Adrenal gland (tissue), 12 donors: Measurements from ENCODE around the gene ABCG1. TPM values are rescaled to one million over a fixed set of nuclear protein-coding genes. Genes with fewer than 3 reads are reported as not detected.

Experiments used
- DNase-seq, 7 donors: peaks; one replicate each; pipeline ENCODE4 v3.0.0-alpha.2; 2019 to 2020
- H3K27ac ChIP-seq, 5 donors: fragments of 200-600 bp; sonication (generic) in 4 of 5; 1 replicate in 3 of 5; 2 replicates in 2 of 5; pipeline versions ENCODE4 v1.5.1 to v1.8.0; 2016 to 2020; ENCODE audit warnings: mild to moderate bottlenecking in 1 of 5
- H3K27me3 ChIP-seq: fragments of 200-600 bp; 2 replicates; pipeline ENCODE4 v1.8.0; 2021
- H3K36me3 ChIP-seq, 2 donors: fragments of 200-600 bp; replicated peaks in 1 of 2; 1 replicate in 1 of 2; 2 replicates in 1 of 2; pipeline versions ENCODE4 v1.5.1 to v1.8.0; 2018 to 2022
- H3K4me1 ChIP-seq, 2 donors: fragments of 200-600 bp; replicated peaks in 1 of 2; 1 replicate in 1 of 2; 2 replicates in 1 of 2; pipeline versions ENCODE4 v1.5.1 to v1.8.0; 2018 to 2021
- H3K4me3 ChIP-seq, 4 donors: fragments of 200-600 bp; sonication (generic) in 3 of 4; one replicate each; pipeline ENCODE4 v1.5.1; 2016 to 2018
- H3K9me3 ChIP-seq, 3 donors: fragments of 200-600 bp; sonication (generic) in 1 of 3; replicated peaks in 1 of 3; 1 replicate in 2 of 3; 2 replicates in 1 of 3; pipeline versions ENCODE4 v1.5.1 to v1.8.0; 2016 to 2021
- POLR2A ChIP-seq, 2 donors: fragments of 450-650 bp; IDR thresholded peaks; one replicate each; pipeline ENCODE4 v1.6.1; 2017; ENCODE audit warnings: antibody characterized with exemption in 2 of 2, mild to moderate bottlenecking in 2 of 2, moderate library complexity in 1 of 2
- WGBS, 4 donors: extraction: QIAGEN DNeasy Blood & Tissue Kit in 2 of 4; methylation state at CpG; one replicate each; pipeline versions ENCODE4 v1.1.5 to v1.1.7; 2013 to 2017; 5-methylcytosine and 5-hydroxymethylcytosine counted together
- intact Hi-C, 2 donors: fragments of 100-400 bp; cut with DNase I; formaldehyde crosslinking; loops; one replicate each; pipeline versions ENCODE4 v1.14.1 to v1.15.0; 2022 to 2023
- polyA plus RNA-seq, 3 donors: library from polyadenylated mRNA; stranded (reverse); fragments of 200-250 nt in 2 of 3; fragments of 350-450 nt in 1 of 3; fragmentation: Illumina TruSeq in 1 of 3; extraction: RNeasy Lipid Tissue Mini Kit (QIAGEN cat#74804) in 1 of 3; gene quantifications; one replicate each; pipeline ENCODE4 v1.2.3, GENCODE V29; 2013 to 2014
- total RNA-seq, 9 donors: library from RNA; depleted of rRNA in 4 of 9; stranded (reverse); fragments of >200 nt in 4 of 9; fragments of 120-200 nt in 1 of 9; fragmentation: NEBNext Ultra II Directional in 1 of 9; extraction: Animal tissue kit (Norgen Biotek cat#: 25700) in 1 of 9; gene quantifications; one replicate each; pipeline versions ENCODE4 v1.1.0 to v1.2.4, GENCODE V29; 2013 to 2023
- TF ChIP-seq, protein P1 (sequence below), 6 experiments: fragments of 450-650 bp in 4 of 6; fragments of 200-600 bp in 2 of 6; sonication (generic) in 1 of 6; IDR thresholded peaks; 1 replicate in 5 of 6; 2 replicates in 1 of 6; pipeline versions ENCODE4 v1.5.1 to v1.8.0; 2016 to 2021; ENCODE audit warnings: antibody characterized with exemption in 6 of 6, mild to moderate bottlenecking in 2 of 6, moderate library complexity in 1 of 6
- donor health status: healthy with polysubstance abuse.
- donor health status: Bipolar disorder and iron deficiency.
- donor health status: DM: yes; HTN: yes; CAD: no.
- donor health status: DM: no; HTN: no; CAD: no.
- donor health status: DM: no; HTN: no; CAD: no.
- donor health status: DM: yes; HTN: yes; CAD: no.

The ABCG1 gene
- total and polyA plus RNA-seq, 12 donors = 23.2 to 136 (median 67.9) TPM

GRCh38 chr21:42277593-42277992 is 58.7 kb downstream of the ABCG1 start:
- whole genome bisulfite sequencing, 4 donors = 80 to 86% (median 84%) methylated on average over 4 of the region's 4 CpGs
- H3K9me3 ChIP-seq = no peaks in the 10 kb centered on the region
- H3K36me3 ChIP-seq = peaks cover 0 to 22% of the 10 kb centered on the region in 2 donors
- TF ChIP-seq, protein P1, sequence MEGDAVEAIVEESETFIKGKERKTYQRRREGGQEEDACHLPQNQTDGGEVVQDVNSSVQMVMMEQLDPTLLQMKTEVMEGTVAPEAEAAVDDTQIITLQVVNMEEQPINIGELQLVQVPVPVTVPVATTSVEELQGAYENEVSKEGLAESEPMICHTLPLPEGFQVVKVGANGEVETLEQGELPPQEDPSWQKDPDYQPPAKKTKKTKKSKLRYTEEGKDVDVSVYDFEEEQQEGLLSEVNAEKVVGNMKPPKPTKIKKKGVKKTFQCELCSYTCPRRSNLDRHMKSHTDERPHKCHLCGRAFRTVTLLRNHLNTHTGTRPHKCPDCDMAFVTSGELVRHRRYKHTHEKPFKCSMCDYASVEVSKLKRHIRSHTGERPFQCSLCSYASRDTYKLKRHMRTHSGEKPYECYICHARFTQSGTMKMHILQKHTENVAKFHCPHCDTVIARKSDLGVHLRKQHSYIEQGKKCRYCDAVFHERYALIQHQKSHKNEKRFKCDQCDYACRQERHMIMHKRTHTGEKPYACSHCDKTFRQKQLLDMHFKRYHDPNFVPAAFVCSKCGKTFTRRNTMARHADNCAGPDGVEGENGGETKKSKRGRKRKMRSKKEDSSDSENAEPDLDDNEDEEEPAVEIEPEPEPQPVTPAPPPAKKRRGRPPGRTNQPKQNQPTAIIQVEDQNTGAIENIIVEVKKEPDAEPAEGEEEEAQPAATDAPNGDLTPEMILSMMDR (IDR thresholded peaks at IDR 0.05) = no peak
- no peak for TF ChIP-seq POLR2A (IDR thresholded peaks at IDR 0.05)
- H3K4me1 ChIP-seq = no peaks in the 10 kb centered on the region
- H3K4me3 ChIP-seq = no peak overlapping the region
- intact Hi-C loops = loop anchor here in 1 of 2 donors (10.0 kb wide), 1 partner anchor 63 kb away; the partner anchor contains the start of gene ABCG1
- no peak overlapping the region for H3K27ac ChIP-seq
- H3K27me3 ChIP-seq = no peaks in the 10 kb centered on the region
- DNase-seq = no peak

GRCh38 chr21:42278451-42279149 is 59.7 kb downstream of the ABCG1 start:
- Histone ChIP-seq H3K4me1 (no peaks in the 10 kb centered on the region), H3K4me3 (no peak overlapping the region), H3K9me3 (no peaks in the 10 kb centered on the region), H3K27me3 (no peaks in the 10 kb centered on the region), H3K36me3 (peaks cover 0 to 27% of the 10 kb centered on the region in 2 donors), H3K27ac (no peak overlapping the region)
- TF ChIP-seq POLR2A (IDR thresholded peaks at IDR 0.05) = no peak
- TF ChIP-seq, protein P1 (IDR thresholded peaks at IDR 0.05) = no peak
- no peak for DNase-seq
- 84 to 91% (median 88%) methylated on average over 12 to 19 of the region's 19 CpGs for WGBS, 4 donors
- intact Hi-C loops = loop anchor here in 1 of 2 donors (10.0 kb wide), 1 partner anchor 64 kb away; the partner anchor contains the start of gene ABCG1

GRCh38 chr21:42279341-42279871 is 60.5 kb downstream of the ABCG1 start:
- intact Hi-C loops = loop anchor here in 1 of 2 donors (10.0 kb wide), 1 partner anchor 65 kb away; the partner anchor contains the start of gene ABCG1

DNA sequence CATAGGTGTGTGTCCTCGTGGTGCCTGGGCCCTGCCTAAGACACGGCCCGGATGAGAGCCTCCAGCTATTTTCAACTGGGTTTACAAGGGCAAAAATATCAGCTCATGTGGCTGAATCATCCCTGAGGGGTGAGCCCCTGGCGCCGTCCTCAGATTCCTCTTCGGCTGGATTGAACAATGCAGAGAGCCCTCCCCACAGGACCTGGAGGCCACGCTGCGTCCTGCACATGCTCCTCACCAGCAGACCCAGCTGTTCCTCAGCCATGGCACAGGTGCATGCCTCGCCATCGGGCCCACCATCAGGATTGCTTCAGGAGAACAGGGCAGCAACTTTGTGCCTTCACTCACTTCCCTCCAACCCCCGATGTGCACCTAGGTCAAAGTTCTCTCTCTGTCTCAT is 60.9 kb downstream of the ABCG1 start:
- Histone ChIP-seq H3K27me3 (no peaks in the 10 kb centered on the region), H3K36me3 (peaks cover 0 to 30% of the 10 kb centered on the region in 2 donors), H3K4me3 (no peak overlapping the region), H3K27ac (no peak overlapping the region), H3K4me1 (no peaks in the 10 kb centered on the region), H3K9me3 (no peaks in the 10 kb centered on the region)
- 70 to 82% (median 78%) methylated on average over 8 to 11 of the region's 11 CpGs for WGBS, 4 donors
- TF ChIP-seq, protein P1 (IDR thresholded peaks at IDR 0.05) = no peak
- no peak for TF ChIP-seq POLR2A (IDR thresholded peaks at IDR 0.05)
- DNase-seq = peak in 1 of 7 donors; percentile 9
- intact Hi-C loops = loop anchor here in 1 of 2 donors (10.0 kb wide), 1 partner anchor 65 kb away; the partner anchor contains the start of gene ABCG1

More at GRCh38 chr21:42279341-42279871, 60.5 kb downstream of the ABCG1 start:
- peak in 1 of 7 donors; percentile 6 for DNase-seq
- Histone ChIP-seq H3K9me3 (no peaks in the 10 kb centered on the region), H3K4me3 (no peak overlapping the region), H3K4me1 (no peaks in the 10 kb centered on the region), H3K27me3 (no peaks in the 10 kb centered on the region), H3K27ac (no peak overlapping the region), H3K36me3 (peaks cover 0 to 28% of the 10 kb centered on the region in 2 donors)
- 83 to 89% (median 88%) methylated on average over 15 to 20 of the region's 20 CpGs for WGBS, 4 donors
- TF ChIP-seq, protein P1 (IDR thresholded peaks at IDR 0.05) = no peak
- TF ChIP-seq POLR2A (IDR thresholded peaks at IDR 0.05) = no peak
